Kidney capillary endothelial cell (primary cell): ENCODE measurements around the gene LGR6.

ENCODE experiments used
- DNase-seq: peaks from one replicate; pipeline ENCODE4 v3.0.0-alpha.2; 2018; ENCODE audit warnings: low spot score

The LGR6 gene

GRCh38 chr1:202199040-202199889, 5.7 kb downstream of the LGR6 start:
- no peak for DNase-seq

GRCh38 chr1:202200112-202200548, 6.5 kb downstream of the LGR6 start:
- no peak for DNase-seq

- no peak for DNase-seq
Measured at GRCh38 chr1:202200669-202201068, 7.1 kb downstream of the LGR6 start.

GRCh38 chr1:202201266-202201665, 7.7 kb downstream of the LGR6 start:
- DNase-seq, result no peak

- DNase-seq, result no peak
Measured at GRCh38 chr1:202201971-202202370, 8.4 kb downstream of the LGR6 start.

GRCh38 chr1:202202500-202203168, 9.0 kb downstream of the LGR6 start:
- DNase-seq, result no peak

GRCh38 chr1:202203238-202204039, 9.8 kb downstream of the LGR6 start:
- no peak for DNase-seq

- DNase-seq, result no peak
Measured at GRCh38 chr1:202204065-202204464, 10.5 kb downstream of the LGR6 start.

- DNase-seq, result no peak
Measured at GRCh38 chr1:202205523-202206190, 12.1 kb downstream of the LGR6 start.

GRCh38 chr1:202207292-202207691, 13.7 kb downstream of the LGR6 start:
- no peak for DNase-seq

- DNase-seq, result no peak
Measured at GRCh38 chr1:202208351-202208857, 14.8 kb downstream of the LGR6 start.

GRCh38 chr1:202210385-202210784, 16.8 kb downstream of the LGR6 start:
- no peak for DNase-seq

GRCh38 chr1:202210969-202211368, 17.4 kb downstream of the LGR6 start:
- no peak for DNase-seq

GRCh38 chr1:202212787-202213186, 19.2 kb downstream of the LGR6 start:
- no peak for DNase-seq

- no peak for DNase-seq
Measured at GRCh38 chr1:202213361-202214088, 19.9 kb downstream of the LGR6 start.

- DNase-seq, result no peak
Measured at GRCh38 chr1:202214089-202214843, 20.7 kb downstream of the LGR6 start.

GRCh38 chr1:202215472-202216130, 22.0 kb downstream of the LGR6 start:
- DNase-seq, result no peak

- no peak for DNase-seq
Measured at GRCh38 chr1:202216691-202217090, 23.1 kb downstream of the LGR6 start.

GRCh38 chr1:202217516-202217915, 23.9 kb downstream of the LGR6 start:
- no peak for DNase-seq

GRCh38 chr1:202217951-202218350, 24.4 kb downstream of the LGR6 start:
- no peak for DNase-seq
